Brain microvascular endothelial cell (primary cell): Measurements from ENCODE around the gene PLD1.

Experiments used
- DNase-seq: peaks from one replicate; pipeline ENCODE4 v3.0.0-alpha.2; 2020
- H3K27ac ChIP-seq: fragments of 250-450 bp; sonication (Bioruptor Pico); 2 replicates; pipeline ENCODE4 v1.5.1; 2020; ENCODE audit warnings: mild to moderate bottlenecking, moderate library complexity
- H3K27me3 ChIP-seq: fragments of 250-450 bp; sonication (Bioruptor Pico); replicated peaks from 2 replicates; pipeline ENCODE4 v1.5.1; 2020; ENCODE audit warnings: mild to moderate bottlenecking
- H3K36me3 ChIP-seq: fragments of 250-450 bp; sonication (Bioruptor Pico); replicated peaks from 2 replicates; pipeline ENCODE4 v1.5.1; 2020; ENCODE audit warnings: mild to moderate bottlenecking
- H3K4me3 ChIP-seq: 2 replicates; pipeline ENCODE4 v1.5.1; 2011; ENCODE audit warnings: low read depth, mild to moderate bottlenecking, control low read depth, low read length, moderate library complexity
- in situ Hi-C: cut with HindIII; loops from 2 replicates; pipeline ENCODE4 v1.10.0; 2017; ENCODE audit warnings: low sequenced_read_pairs, low pct_ligation_motif_present
- TF ChIP-seq, protein P1 (sequence below): IDR thresholded peaks from 2 replicates; pipeline ENCODE4 v1.5.1; 2011; ENCODE audit warnings: low read depth, mild to moderate bottlenecking, moderate library complexity, low read length, control low read depth, inconsistent platforms; ENCODE audit errors: missing control alignments

The PLD1 gene

DNA sequence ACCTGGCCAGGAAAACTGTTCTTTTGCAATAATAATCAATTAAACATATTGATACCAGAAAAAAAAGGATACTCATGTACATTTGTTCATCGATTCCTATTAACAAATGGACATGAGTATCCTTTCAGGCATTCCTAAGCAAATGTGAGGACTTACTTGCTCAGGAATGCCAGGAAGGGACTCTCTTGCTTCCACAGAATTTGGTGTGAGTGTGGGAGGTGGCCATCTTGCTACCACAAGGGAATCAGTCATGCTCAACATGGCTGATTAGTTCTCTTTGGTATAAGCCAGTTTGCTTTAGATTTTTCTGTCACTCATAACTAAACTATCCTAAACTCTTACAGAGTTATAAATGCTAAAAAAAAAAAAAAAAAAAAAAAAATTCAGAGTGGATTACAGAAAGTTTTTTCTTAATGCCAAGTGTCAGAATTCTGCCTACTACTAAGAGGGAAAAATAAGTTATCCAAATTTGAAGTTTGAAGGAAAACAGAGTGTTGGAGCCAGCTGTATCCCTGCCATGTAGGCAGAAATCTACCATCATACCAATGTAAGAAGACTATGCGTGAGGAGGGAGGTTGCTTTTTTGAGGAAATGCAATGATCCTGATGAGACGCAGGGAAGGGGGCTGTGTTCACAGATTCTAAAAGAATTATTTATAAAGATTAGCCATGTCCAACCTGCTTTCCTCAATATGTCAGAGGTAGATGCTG is 98.7 kb downstream of the PLD1 start:
- peak overlapping the region; percentile 81 for H3K27ac ChIP-seq
- in situ Hi-C loops: no loop called here
- H3K27me3 ChIP-seq: no peaks in the 10 kb centered on the region
- no peak overlapping the region for H3K4me3 ChIP-seq
- DNase-seq: no peak
- H3K36me3 ChIP-seq: peaks cover 3% of the 10 kb centered on the region
- TF ChIP-seq, protein P1, sequence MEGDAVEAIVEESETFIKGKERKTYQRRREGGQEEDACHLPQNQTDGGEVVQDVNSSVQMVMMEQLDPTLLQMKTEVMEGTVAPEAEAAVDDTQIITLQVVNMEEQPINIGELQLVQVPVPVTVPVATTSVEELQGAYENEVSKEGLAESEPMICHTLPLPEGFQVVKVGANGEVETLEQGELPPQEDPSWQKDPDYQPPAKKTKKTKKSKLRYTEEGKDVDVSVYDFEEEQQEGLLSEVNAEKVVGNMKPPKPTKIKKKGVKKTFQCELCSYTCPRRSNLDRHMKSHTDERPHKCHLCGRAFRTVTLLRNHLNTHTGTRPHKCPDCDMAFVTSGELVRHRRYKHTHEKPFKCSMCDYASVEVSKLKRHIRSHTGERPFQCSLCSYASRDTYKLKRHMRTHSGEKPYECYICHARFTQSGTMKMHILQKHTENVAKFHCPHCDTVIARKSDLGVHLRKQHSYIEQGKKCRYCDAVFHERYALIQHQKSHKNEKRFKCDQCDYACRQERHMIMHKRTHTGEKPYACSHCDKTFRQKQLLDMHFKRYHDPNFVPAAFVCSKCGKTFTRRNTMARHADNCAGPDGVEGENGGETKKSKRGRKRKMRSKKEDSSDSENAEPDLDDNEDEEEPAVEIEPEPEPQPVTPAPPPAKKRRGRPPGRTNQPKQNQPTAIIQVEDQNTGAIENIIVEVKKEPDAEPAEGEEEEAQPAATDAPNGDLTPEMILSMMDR: no peak

DNA sequence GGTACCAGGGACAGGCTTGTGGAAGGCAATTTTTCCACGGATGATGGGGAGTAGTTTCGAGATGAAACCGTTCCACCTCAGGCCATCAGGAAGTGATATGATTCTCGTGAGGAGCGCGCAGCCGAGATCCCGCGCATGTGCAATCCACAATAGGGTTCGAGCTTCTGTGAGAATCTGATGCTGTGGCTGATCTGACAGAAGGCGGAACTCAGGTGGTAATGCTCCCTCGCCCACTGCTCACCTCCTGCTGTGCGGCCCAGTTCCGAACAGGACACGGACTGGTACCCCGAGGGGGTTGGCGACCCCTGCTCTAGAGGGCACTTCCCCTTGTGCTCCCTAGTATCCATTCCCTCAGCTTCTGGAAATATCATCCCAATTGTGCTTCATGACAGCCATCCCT is 99.9 kb downstream of the PLD1 start:
- Histone ChIP-seq H3K27me3 (no peaks in the 10 kb centered on the region), H3K4me3 (no peak overlapping the region), H3K36me3 (peaks cover 3% of the 10 kb centered on the region), H3K27ac (no peak overlapping the region)
- in situ Hi-C loops: no loop called here
- DNase-seq: no peak
- TF ChIP-seq, protein P1: no peak

DNA sequence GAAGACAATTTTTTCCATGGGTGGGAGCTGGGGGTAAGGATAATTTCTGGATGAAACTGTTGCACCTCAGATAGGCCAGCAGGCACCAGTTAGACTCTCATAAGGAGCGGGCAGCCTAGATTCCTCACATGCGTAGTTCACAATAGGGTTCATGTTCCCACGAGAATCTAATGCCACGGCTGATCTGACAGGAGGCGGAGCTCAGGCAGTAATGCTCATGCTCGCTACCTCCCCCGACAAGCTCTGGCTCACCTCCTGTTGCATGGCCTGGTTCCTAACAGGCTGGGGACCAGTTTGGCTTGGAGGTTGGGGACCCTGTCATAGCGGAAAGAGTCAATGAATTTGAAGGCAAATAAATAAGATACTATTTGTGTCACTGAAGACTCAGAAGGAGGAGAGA is 105.5 kb downstream of the PLD1 start:
- in situ Hi-C loops: no loop called here
- TF ChIP-seq, protein P1: no peak

DNA sequence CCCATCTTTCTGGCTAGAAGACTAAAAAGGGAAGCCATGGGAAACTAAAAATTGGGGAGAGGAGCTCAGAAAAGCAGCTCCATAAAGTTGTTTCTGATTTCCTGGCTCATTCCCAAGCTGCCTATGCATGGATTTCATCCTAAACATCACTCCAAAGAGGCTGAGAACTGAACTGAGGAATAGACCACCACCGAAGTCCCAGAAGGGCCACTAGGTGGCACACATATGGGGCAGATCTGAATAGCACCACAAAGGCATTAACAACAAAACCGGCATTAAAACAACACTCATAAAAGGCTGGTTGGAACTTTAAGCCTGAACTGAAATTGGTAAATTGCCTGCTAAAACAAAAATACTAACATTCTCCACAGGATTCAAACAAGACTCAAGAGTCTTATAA is 106.3 kb downstream of the PLD1 start:
- in situ Hi-C loops: no loop called here
- DNase-seq: peak; percentile 37
- Histone ChIP-seq H3K36me3 (no peaks in the 10 kb centered on the region), H3K27ac (no peak overlapping the region), H3K4me3 (no peak overlapping the region), H3K27me3 (no peaks in the 10 kb centered on the region)
- TF ChIP-seq, protein P1: peak; percentile 82

More for the DNA sequence above, 105.5 kb downstream of the PLD1 start:
- DNase-seq: no peak
- no peak overlapping the region for H3K4me3 ChIP-seq
- no peaks in the 10 kb centered on the region for H3K36me3 ChIP-seq
- no peaks in the 10 kb centered on the region for H3K27me3 ChIP-seq
- H3K27ac ChIP-seq: no peak overlapping the region

DNA sequence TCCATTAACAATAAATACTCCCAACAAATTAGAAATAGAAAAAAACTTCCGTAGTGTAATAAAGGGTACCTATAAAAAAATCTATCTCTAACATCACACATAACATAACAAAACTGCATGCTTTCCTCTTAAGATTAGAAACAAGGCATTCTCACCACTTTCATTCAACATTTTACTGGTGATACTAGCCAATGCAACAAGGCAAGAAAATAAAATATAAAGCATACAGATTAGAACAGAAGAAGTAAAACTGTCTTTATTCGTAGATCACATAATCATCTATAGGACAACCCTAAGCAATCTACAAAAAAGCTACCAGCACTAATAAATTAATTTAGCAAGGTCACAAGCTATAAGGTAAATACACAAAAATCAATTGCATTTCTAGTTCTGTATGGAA is 107.1 kb downstream of the PLD1 start:
- Histone ChIP-seq H3K4me3 (no peak overlapping the region), H3K27me3 (no peaks in the 10 kb centered on the region), H3K36me3 (no peaks in the 10 kb centered on the region), H3K27ac (no peak overlapping the region)
- TF ChIP-seq, protein P1: no peak
- no peak for DNase-seq
- in situ Hi-C loops: no loop called here

DNA sequence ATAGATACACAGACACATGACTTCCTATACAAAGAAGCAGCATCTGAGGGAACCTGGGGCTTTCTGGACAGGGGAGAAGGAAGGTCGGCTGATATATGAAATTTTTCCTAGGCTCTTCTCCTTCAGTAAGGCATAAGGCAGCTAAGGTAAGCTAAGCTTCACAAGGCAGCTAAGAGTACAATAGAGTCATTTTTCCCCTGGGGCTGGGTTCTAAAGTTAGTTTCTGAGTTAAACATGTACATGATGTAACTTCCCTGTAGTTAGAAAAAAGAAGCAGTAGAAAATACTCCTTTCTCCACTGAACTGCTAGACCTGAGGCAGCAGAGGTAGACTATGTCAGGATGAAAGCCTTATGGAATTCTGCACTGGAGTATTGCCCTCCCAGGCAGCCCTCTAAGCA is 109.6 kb downstream of the PLD1 start:
- TF ChIP-seq, protein P1: no peak
- no peak overlapping the region for H3K4me3 ChIP-seq
- no peak overlapping the region for H3K27ac ChIP-seq
- peaks cover 4% of the 10 kb centered on the region for H3K36me3 ChIP-seq
- H3K27me3 ChIP-seq: no peaks in the 10 kb centered on the region
- DNase-seq: no peak
- in situ Hi-C loops: no loop called here
